Left lung (tissue), 10 donors: Measurements from ENCODE around the gene STXBP1. TPM values are rescaled to one million over a fixed set of nuclear protein-coding genes. Genes with fewer than 3 reads are reported as not detected.

Experiments
- ATAC-seq: fragments of 200-7000 bp; cut with Tn5 transposase; one replicate; pipeline ENCODE4 v1.9.1; 2020; ENCODE audit warnings: moderate library complexity
- DNase-seq, 4 donors: peaks; one replicate each; pipeline ENCODE4 v3.0.0-alpha.2; 2013 to 2020
- H3K27ac ChIP-seq, 2 donors: fragments of 200-600 bp; sonication (generic) in 1 of 2; one replicate each; pipeline versions ENCODE4 v1.5.0 to v1.8.0; 2020 to 2021
- H3K27me3 ChIP-seq, 2 donors: fragments of 200-600 bp; sonication (generic) in 1 of 2; one replicate each; pipeline versions ENCODE4 v1.5.0 to v1.8.0; 2020 to 2021
- H3K36me3 ChIP-seq, 2 donors: fragments of 200-600 bp; sonication (generic) in 1 of 2; one replicate each; pipeline versions ENCODE4 v1.5.0 to v1.8.0; 2020 to 2021
- H3K4me1 ChIP-seq, 2 donors: fragments of 200-600 bp; one replicate each; pipeline ENCODE4 v1.8.0; 2021
- H3K4me3 ChIP-seq, 2 donors: fragments of 200-600 bp; sonication (generic) in 1 of 2; one replicate each; pipeline versions ENCODE4 v1.5.0 to v1.8.0; 2020 to 2021; ENCODE audit warnings: mild to moderate bottlenecking in 1 of 2
- H3K9me3 ChIP-seq, 2 donors: fragments of 200-600 bp; sonication (generic) in 1 of 2; one replicate each; pipeline versions ENCODE4 v1.5.0 to v1.8.0; 2020 to 2021
- CTCF ChIP-seq, 2 donors: fragments of 200-600 bp; sonication (generic) in 1 of 2; IDR thresholded peaks; one replicate each; pipeline versions ENCODE4 v1.5.0 to v1.8.0; 2021; ENCODE audit warnings: antibody characterized with exemption in 2 of 2
- intact Hi-C, 2 donors: fragments of 100-400 bp; cut with DNase I; formaldehyde crosslinking; loops; one replicate each; pipeline versions ENCODE4 v1.11.2 to v1.14.2; 2022
- polyA plus RNA-seq, 6 donors: library from polyadenylated mRNA; unstranded; fragments of 120-200 nt; gene quantifications; one replicate each; pipeline ENCODE4 v1.2.1, GENCODE V29; 2013; ENCODE audit not compliant: insufficient read length in 6 of 6
- total RNA-seq, 2 donors: library from RNA; stranded (reverse); fragmentation: NEBNext Ultra II Directional; extraction: Animal tissue kit (Norgen Biotek cat#: 25700); gene quantifications; one replicate each; pipeline ENCODE4 v1.2.1, GENCODE V29; 2021
- donor health status: DM: no; HTN: yes; CAD: no.
- donor health status: DM: no; HTN: no; CAD: no.

STXBP1 gene
- total and polyA plus RNA-seq, 8 donors: 40.7 to 76.7 (median 48.8) TPM

GRCh38 chr9:127683723-127684122, 71.6 kb downstream of the STXBP1 start:
- no peaks in the 10 kb centered on the region for H3K9me3 ChIP-seq
- H3K27ac ChIP-seq: no peak overlapping the region
- TF ChIP-seq CTCF (IDR thresholded peaks at IDR 0.05): no peak
- ATAC-seq (no peak), DNase-seq (no peak)
- intact Hi-C loops: no loop called here
- H3K4me1 ChIP-seq: no peaks in the 10 kb centered on the region
- no peak overlapping the region for H3K4me3 ChIP-seq
- H3K36me3 ChIP-seq: peaks cover 0 to 76% of the 10 kb centered on the region in 2 donors
- H3K27me3 ChIP-seq: no peaks in the 10 kb centered on the region

DNA sequence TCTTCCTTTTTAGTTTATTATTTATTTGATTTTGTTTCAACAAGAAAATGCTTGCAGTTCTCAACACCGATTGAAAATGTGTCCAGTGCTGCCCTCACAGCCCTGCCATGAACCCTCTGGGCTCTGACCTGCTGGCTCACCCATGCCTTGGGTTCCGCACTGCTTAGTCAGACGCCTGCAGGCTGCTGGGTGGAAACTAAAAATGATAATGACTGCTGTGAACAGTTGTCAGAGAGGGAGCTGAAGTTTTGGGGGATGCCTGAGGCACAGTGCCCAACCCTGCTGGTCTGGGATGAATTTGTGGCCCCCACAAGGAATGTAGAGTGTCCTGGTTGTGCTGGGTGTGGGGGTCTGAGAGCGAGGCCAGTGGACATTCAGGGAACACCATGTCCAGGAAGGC, 72.5 kb downstream of the STXBP1 start:
- Histone ChIP-seq H3K9me3 (no peaks in the 10 kb centered on the region), H3K4me1 (no peaks in the 10 kb centered on the region), H3K27me3 (no peaks in the 10 kb centered on the region), H3K4me3 (no peak overlapping the region), H3K36me3 (peaks cover 0 to 78% of the 10 kb centered on the region in 2 donors), H3K27ac (no peak overlapping the region)
- DNase-seq: no peak
- intact Hi-C loops: no loop called here
- no peak for ATAC-seq
- no peak for TF ChIP-seq CTCF (IDR thresholded peaks at IDR 0.05)

DNA sequence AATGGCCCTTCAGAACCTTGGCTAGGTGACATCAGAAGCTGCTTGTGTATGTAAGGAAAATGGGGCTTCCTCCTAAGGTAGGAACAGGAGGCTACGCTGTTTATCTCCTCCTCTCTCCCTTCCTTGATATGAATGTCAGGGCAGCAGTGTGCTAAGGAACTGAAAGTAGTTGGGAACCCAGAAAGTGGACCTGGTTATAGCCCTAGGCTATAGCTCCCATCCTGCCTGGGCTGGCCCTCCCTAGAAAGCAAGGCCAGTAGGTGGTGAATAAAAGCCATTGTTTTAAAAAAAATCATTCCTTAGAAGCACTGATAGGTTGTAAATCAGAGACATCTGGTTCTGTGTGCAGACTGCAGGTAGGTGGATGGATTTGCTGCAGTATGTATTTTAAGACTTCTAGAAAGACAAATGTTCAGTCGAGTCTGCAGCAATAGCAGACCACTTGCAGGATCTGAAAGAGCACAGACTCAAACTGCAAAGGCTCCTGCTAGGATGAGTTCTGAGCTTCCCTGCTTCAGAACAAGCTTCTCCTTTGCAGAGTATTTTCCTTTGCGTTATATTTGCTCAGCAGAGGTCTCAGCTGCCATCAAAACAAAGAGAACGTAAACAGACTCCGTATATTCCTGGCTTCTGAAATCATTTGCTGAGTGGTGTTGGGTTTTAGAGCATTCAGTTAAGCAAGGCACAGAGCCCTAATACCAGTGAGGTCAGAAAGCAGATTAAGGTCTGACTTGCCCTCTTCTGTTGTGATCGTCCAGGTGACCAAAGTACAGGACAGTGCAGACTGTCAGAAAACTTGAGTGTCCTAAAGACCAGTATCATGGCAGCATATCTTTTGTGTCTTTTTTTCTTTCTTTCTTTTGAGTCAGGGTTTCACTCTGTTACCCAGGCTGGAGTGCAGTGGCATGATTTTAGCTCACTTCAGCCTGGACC, 74.7 kb downstream of the STXBP1 start:
- intact Hi-C loops: no loop called here
- peaks cover 0 to 78% of the 10 kb centered on the region in 2 donors for H3K36me3 ChIP-seq

GRCh38 chr9:127689329-127690000, 77.4 kb downstream of the STXBP1 start:
- TF ChIP-seq CTCF (IDR thresholded peaks at IDR 0.05): no peak
- ATAC-seq: no peak
- Histone ChIP-seq H3K27ac (no peak overlapping the region), H3K9me3 (no peaks in the 10 kb centered on the region), H3K4me1 (no peaks in the 10 kb centered on the region), H3K36me3 (peaks cover 0 to 57% of the 10 kb centered on the region in 2 donors), H3K27me3 (no peaks in the 10 kb centered on the region), H3K4me3 (no peak overlapping the region)
- DNase-seq: no peak
- intact Hi-C loops: no loop called here

More for the DNA sequence above, 74.7 kb downstream of the STXBP1 start:
- ATAC-seq: no peak
- no peaks in the 10 kb centered on the region for H3K9me3 ChIP-seq
- no peak for DNase-seq
- TF ChIP-seq CTCF (IDR thresholded peaks at IDR 0.05): no peak
- no peak overlapping the region for H3K4me3 ChIP-seq
- no peaks in the 10 kb centered on the region for H3K27me3 ChIP-seq
- no peaks in the 10 kb centered on the region for H3K4me1 ChIP-seq
- no peak overlapping the region for H3K27ac ChIP-seq

DNA sequence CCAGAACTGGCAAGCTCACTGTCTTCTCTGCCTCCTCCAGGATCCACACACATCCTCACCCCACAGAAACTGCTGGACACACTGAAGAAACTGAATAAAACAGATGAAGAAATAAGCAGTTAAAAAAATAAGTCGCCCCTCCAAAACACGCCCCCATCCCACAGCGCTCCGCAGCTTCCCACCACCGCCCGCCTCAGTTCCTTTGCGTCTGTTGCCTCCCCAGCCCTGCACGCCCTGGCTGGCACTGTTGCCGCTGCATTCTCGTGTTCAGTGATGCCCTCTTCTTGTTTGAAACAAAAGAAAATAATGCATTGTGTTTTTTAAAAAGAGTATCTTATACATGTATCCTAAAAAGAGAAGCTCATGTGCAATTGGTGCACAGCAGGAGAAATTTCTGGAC, 78.7 kb downstream of the STXBP1 start:
- H3K4me1 ChIP-seq: no peaks in the 10 kb centered on the region
- TF ChIP-seq CTCF (IDR thresholded peaks at IDR 0.05): no peak
- no peak for DNase-seq
- no peak overlapping the region for H3K4me3 ChIP-seq
- ATAC-seq: no peak
- H3K27ac ChIP-seq: no peak overlapping the region
- H3K36me3 ChIP-seq: peaks cover 0 to 53% of the 10 kb centered on the region in 2 donors
- no peaks in the 10 kb centered on the region for H3K27me3 ChIP-seq
- intact Hi-C loops: no loop called here
- no peaks in the 10 kb centered on the region for H3K9me3 ChIP-seq
